Stomach (tissue), 9 donors: ENCODE measurements around the gene TUBE1. TPM values are rescaled to one million over a fixed set of nuclear protein-coding genes. Genes with fewer than 3 reads are reported as not detected.

Experiments used
- DNase-seq, 2 donors: peaks; one replicate each; pipeline versions ENCODE4 v3.0.0 to v3.0.0-alpha.2; 2013 to 2019
- H3K27ac ChIP-seq, 5 donors: fragments of 200-600 bp in 4 of 5; sonication (generic) in 4 of 5; one replicate each; pipeline ENCODE4 v1.5.1; 2013 to 2019; ENCODE audit warnings: mild to moderate bottlenecking in 1 of 5, moderate library complexity in 1 of 5
- H3K27me3 ChIP-seq, 3 donors: fragments of 200-600 bp; sonication (generic); one replicate each; pipeline ENCODE4 v1.5.1; 2017 to 2019; ENCODE audit warnings: mixed run types in 1 of 3
- H3K36me3 ChIP-seq, 4 donors: fragments of 200-600 bp; sonication (generic); 1 replicate in 3 of 4; 2 replicates in 1 of 4; pipeline ENCODE4 v1.5.1; 2016 to 2019
- H3K4me1 ChIP-seq, 4 donors: fragments of 200-600 bp; sonication (generic); one replicate each; pipeline ENCODE4 v1.5.1; 2016 to 2019
- H3K4me3 ChIP-seq, 4 donors: fragments of 200-600 bp; sonication (generic) in 3 of 4; one replicate each; pipeline ENCODE4 v1.5.1; 2016 to 2019; ENCODE audit warnings: mild to moderate bottlenecking in 1 of 4
- H3K9me3 ChIP-seq, 4 donors: fragments of 200-600 bp; sonication (generic); one replicate each; pipeline ENCODE4 v1.5.1; 2016 to 2019
- EP300 ChIP-seq: sonication (generic); formaldehyde crosslinking; IDR thresholded peaks from one replicate; pipeline ENCODE4 v1.6.1; 2017; ENCODE audit warnings: antibody characterized with exemption
- POLR2A ChIP-seq, 4 donors: fragments of 450-650 bp; IDR thresholded peaks; one replicate each; pipeline ENCODE4 v1.6.1; 2016; ENCODE audit warnings: antibody characterized with exemption in 4 of 4, control low read depth in 2 of 4, mild to moderate bottlenecking in 1 of 4, moderate library complexity in 1 of 4
- POLR2AphosphoS5 ChIP-seq, 3 donors: sonication (generic); formaldehyde crosslinking; IDR thresholded peaks; one replicate each; pipeline ENCODE4 v1.6.1; 2016; ENCODE audit warnings: antibody characterized with exemption in 3 of 3
- WGBS, 5 donors: extraction: QIAGEN DNeasy Blood & Tissue Kit in 3 of 5; methylation state at CpG; one replicate each; pipeline versions ENCODE4 v1.1.5 to v1.1.7; 2013 to 2018; 5-methylcytosine and 5-hydroxymethylcytosine counted together
- intact Hi-C: fragments of 100-400 bp; cut with DNase I; formaldehyde crosslinking; loops from one replicate; pipeline ENCODE4 v1.15.1; 2023; ENCODE audit warnings: low total_unique reads
- polyA plus RNA-seq, 3 donors: library from polyadenylated mRNA; stranded (reverse); fragments of 200-250 nt; gene quantifications; one replicate each; pipeline ENCODE4 v1.2.3, GENCODE V29; 2013
- total RNA-seq, 5 donors: library from RNA; depleted of rRNA; stranded (reverse); fragments of >200 nt; gene quantifications; one replicate each; pipeline versions ENCODE4 v1.1.0 to v1.2.3, GENCODE V29; 2014 to 2016
- TF ChIP-seq, protein P1 (sequence below), 7 experiments: fragments of 450-650 bp in 4 of 7; fragments of 200-600 bp in 3 of 7; sonication (generic) in 3 of 7; IDR thresholded peaks; one replicate each; pipeline ENCODE4 v1.5.1; 2016 to 2019; ENCODE audit warnings: antibody characterized with exemption in 7 of 7, control low read depth in 2 of 7, mild to moderate bottlenecking in 1 of 7
- donor health status: healthy with polysubstance abuse.
- donor health status: Bipolar disorder and iron deficiency.
- donor health status: healthy.

The TUBE1 gene
- total and polyA plus RNA-seq, 8 donors, result 9.3 to 104 (median 22.1) TPM

DNA sequence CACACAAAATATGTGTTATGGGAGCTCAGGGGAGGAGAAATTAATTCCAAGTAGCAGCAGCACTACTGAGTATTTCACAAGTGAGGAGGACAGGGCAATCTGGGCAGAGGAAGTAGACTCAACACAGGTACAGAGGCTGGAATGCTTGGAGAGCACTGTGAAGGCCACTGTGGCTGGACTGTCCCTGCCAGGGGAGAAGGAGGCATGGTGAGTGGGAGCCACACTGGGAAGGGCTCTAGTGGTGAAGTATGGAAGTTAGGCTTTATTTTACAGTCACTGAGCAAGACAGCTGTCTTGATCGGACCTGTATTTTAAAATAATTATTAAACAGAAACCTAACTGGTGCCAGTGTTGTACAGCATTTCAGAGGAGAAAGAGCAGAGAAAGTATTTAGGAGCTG lies 28.9 kb upstream of the TUBE1 start:
- intact Hi-C loops, result no loop called here
- no peak overlapping the region for H3K27ac ChIP-seq
- H3K27me3 ChIP-seq, result no peaks in the 10 kb centered on the region
- TF ChIP-seq POLR2AphosphoS5 (IDR thresholded peaks at IDR 0.05) (no peak), POLR2A (IDR thresholded peaks at IDR 0.05) (no peak)
- TF ChIP-seq, protein P1, sequence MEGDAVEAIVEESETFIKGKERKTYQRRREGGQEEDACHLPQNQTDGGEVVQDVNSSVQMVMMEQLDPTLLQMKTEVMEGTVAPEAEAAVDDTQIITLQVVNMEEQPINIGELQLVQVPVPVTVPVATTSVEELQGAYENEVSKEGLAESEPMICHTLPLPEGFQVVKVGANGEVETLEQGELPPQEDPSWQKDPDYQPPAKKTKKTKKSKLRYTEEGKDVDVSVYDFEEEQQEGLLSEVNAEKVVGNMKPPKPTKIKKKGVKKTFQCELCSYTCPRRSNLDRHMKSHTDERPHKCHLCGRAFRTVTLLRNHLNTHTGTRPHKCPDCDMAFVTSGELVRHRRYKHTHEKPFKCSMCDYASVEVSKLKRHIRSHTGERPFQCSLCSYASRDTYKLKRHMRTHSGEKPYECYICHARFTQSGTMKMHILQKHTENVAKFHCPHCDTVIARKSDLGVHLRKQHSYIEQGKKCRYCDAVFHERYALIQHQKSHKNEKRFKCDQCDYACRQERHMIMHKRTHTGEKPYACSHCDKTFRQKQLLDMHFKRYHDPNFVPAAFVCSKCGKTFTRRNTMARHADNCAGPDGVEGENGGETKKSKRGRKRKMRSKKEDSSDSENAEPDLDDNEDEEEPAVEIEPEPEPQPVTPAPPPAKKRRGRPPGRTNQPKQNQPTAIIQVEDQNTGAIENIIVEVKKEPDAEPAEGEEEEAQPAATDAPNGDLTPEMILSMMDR (IDR thresholded peaks at IDR 0.05), result peak in 1 of 7 experiments; percentile 13
- WGBS, 5 donors, result 60 to 84% (median 63%) methylated on average over 1 of the region's 1 CpG
- H3K4me3 ChIP-seq, result no peak overlapping the region
- peaks cover 0 to 4% (median 0%) of the 10 kb centered on the region in 4 donors for H3K4me1 ChIP-seq
- DNase-seq, result no peak
- no peaks in the 10 kb centered on the region for H3K9me3 ChIP-seq
- peaks cover 0 to 88% (median 58%) of the 10 kb centered on the region in 4 donors for H3K36me3 ChIP-seq

DNA sequence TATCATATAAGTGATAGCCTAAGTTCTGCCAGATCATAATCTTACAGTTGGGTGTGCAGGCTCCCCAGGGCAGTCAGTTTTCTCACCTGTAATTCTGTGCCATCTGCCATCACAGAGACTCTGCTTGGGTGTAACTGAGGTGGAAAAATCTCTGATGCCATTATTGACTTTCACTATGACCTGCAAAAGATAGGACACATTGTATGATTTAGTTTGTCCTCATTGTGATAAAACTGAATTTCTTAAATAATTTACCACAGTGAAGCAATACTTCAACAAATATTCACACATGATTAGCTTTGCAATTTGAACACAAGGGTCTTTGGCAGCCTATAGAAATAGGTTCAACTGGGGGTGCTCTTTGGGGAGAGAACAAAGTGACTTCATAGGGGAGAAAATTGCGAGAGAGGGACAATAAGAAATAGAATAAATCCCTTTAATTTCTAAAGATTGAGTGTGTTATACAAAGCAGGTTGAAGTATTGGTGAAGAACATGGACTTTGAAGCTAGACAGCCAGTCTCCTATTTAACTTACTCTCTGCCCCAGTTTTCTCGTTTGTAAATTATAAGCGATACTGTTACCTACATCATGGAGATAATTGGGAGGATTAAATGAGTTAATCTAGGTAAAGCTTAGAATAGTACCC lies 27.4 kb upstream of the TUBE1 start:
- no peak overlapping the region for H3K4me3 ChIP-seq
- peaks cover 0 to 73% (median 46%) of the 10 kb centered on the region in 4 donors for H3K36me3 ChIP-seq
- H3K4me1 ChIP-seq, result peaks cover 0 to 11% (median 0%) of the 10 kb centered on the region in 4 donors
- no peaks in the 10 kb centered on the region for H3K9me3 ChIP-seq
- TF ChIP-seq POLR2A (IDR thresholded peaks at IDR 0.05) (no peak), EP300 (no peak), POLR2AphosphoS5 (IDR thresholded peaks at IDR 0.05) (no peak)
- TF ChIP-seq, protein P1 (IDR thresholded peaks at IDR 0.05), result no peak
- intact Hi-C loops, result no loop called here
- DNase-seq, result no peak
- no peaks in the 10 kb centered on the region for H3K27me3 ChIP-seq
- 82 to 90% (median 87%) methylated on average over 3 of the region's 3 CpGs for WGBS, 5 donors
- H3K27ac ChIP-seq, result no peak overlapping the region

DNA sequence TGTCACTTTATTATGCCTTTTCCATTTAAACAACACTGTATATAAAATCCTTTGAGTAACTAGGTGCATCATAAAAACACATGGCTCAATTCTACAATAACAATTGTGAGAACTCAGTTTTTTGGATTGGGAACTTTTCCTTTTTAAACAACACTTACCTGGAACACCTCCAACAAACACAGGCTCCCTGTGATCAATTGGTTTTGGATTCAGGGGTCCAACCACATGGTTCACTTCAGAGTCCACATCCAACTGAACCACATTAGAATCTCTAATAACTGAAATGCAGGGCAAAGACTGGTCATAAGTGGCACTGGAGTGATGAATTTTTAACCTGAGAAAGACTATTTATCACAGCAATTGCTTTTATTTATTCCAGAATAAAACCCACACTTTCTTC lies 26.6 kb upstream of the TUBE1 start:
- intact Hi-C loops, result no loop called here
- Histone ChIP-seq H3K27ac (no peak overlapping the region), H3K27me3 (no peaks in the 10 kb centered on the region), H3K9me3 (no peaks in the 10 kb centered on the region), H3K4me3 (no peak overlapping the region), H3K36me3 (peaks cover 0 to 65% (median 39%) of the 10 kb centered on the region in 4 donors), H3K4me1 (peaks cover 0 to 17% (median 0%) of the 10 kb centered on the region in 4 donors)
- no peak for DNase-seq
- TF ChIP-seq, protein P1 (IDR thresholded peaks at IDR 0.05), result no peak
- no peak for TF ChIP-seq POLR2AphosphoS5 (IDR thresholded peaks at IDR 0.05)
- no peak for TF ChIP-seq EP300
- TF ChIP-seq POLR2A (IDR thresholded peaks at IDR 0.05), result no peak

DNA sequence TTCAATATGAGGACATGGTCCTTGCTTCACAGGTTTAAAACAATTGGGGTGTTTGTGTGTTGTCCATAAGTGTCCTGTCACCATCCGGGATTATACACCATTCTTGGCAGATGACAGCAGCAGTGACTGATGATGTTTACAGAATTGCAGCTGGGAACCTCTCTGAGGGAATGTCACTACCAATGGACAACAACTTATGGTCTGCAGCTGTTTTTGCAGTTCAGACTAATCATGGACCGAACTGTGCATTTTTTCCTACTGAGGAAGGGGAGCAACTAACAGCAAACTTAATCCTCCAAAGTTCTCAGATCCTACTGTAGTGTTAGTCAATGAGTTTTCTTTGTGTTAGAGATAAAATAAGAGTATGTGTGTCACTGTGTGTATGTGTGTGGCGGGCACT lies 26.1 kb upstream of the TUBE1 start:
- Histone ChIP-seq H3K4me3 (no peak overlapping the region), H3K4me1 (peaks cover 0 to 17% (median 0%) of the 10 kb centered on the region in 4 donors), H3K9me3 (no peaks in the 10 kb centered on the region), H3K36me3 (peaks cover 0 to 62% (median 37%) of the 10 kb centered on the region in 4 donors), H3K27me3 (no peaks in the 10 kb centered on the region), H3K27ac (no peak overlapping the region)
- TF ChIP-seq POLR2A (IDR thresholded peaks at IDR 0.05) (no peak), EP300 (no peak), POLR2AphosphoS5 (IDR thresholded peaks at IDR 0.05) (no peak)
- TF ChIP-seq, protein P1 (IDR thresholded peaks at IDR 0.05), result no peak
- peak in 1 of 2 donors; percentile 50 for DNase-seq
- WGBS, 5 donors, result 53 to 64% (median 58%) methylated on average over 3 of the region's 3 CpGs
- intact Hi-C loops, result no loop called here
